Retina (tissue), 1 donor: ENCODE results near the gene COL8A2.
A peak's percentile ranks its signal among the peaks of the same experiment; 100 is the strongest.

Source experiments
- DNase-seq: peaks from one replicate; pipeline ENCODE4 v3.0.0-alpha.2; 2016

COL8A2 gene

GRCh38 chr1:36135330-36135667 is 10.3 kb upstream of the COL8A2 start:
- DNase-seq = no peak

- peak; percentile 80 for DNase-seq
These were observed 9.7 kb upstream of the COL8A2 start for GRCh38 chr1:36134505-36135329.

- no peak for DNase-seq
These were observed 9.0 kb upstream of the COL8A2 start for GRCh38 chr1:36134031-36134430.

GRCh38 chr1:36133484-36133883 is 8.5 kb upstream of the COL8A2 start:
- no peak for DNase-seq

- DNase-seq = no peak
These were observed 7.0 kb upstream of the COL8A2 start for GRCh38 chr1:36132029-36132428.

GRCh38 chr1:36128905-36129206 is 3.8 kb upstream of the COL8A2 start:
- DNase-seq = no peak

- no peak for DNase-seq
These were observed 3.3 kb upstream of the COL8A2 start for GRCh38 chr1:36128126-36128904.

- DNase-seq = no peak
These were observed 1.9 kb upstream of the COL8A2 start for GRCh38 chr1:36126797-36127500.

- peak; percentile 28 for DNase-seq
These were observed 1.1 kb upstream of the COL8A2 start for GRCh38 chr1:36126005-36126716.

- peak; percentile 20 for DNase-seq
These were observed 456 bp downstream of the COL8A2 start for GRCh38 chr1:36124404-36125128.

GRCh38 chr1:36123356-36123755 is 1.7 kb downstream of the COL8A2 start:
- DNase-seq = no peak

GRCh38 chr1:36122062-36123030 is 2.7 kb downstream of the COL8A2 start:
- DNase-seq = no peak

GRCh38 chr1:36119456-36119855 is 5.6 kb downstream of the COL8A2 start:
- DNase-seq = no peak

- DNase-seq = no peak
These were observed 6.4 kb downstream of the COL8A2 start for GRCh38 chr1:36118447-36119204.

- DNase-seq = no peak
These were observed 8.1 kb downstream of the COL8A2 start for GRCh38 chr1:36116901-36117300.

GRCh38 chr1:36115931-36116330 is 9.1 kb downstream of the COL8A2 start:
- no peak for DNase-seq

GRCh38 chr1:36115200-36115669 is 9.8 kb downstream of the COL8A2 start:
- DNase-seq = peak; percentile 52

GRCh38 chr1:36114371-36114770 is 10.7 kb downstream of the COL8A2 start:
- DNase-seq = no peak

- DNase-seq = no peak
These were observed 12.2 kb downstream of the COL8A2 start for GRCh38 chr1:36112823-36113222.

GRCh38 chr1:36111151-36111550 is 13.9 kb downstream of the COL8A2 start:
- DNase-seq = no peak
